OCI-LY3 (cell line): ENCODE measurements around the gene PRKAR2A.

Experiments used
- H2AFZ ChIP-seq: fragments of 200-600, 300-600 bp; shearing (Covaris generic); 2 replicates; pipeline ENCODE4 v1.6.0; 2014; ENCODE audit warnings: antibody characterized with exemption, low read depth, low read length
- H3K27ac ChIP-seq: fragments of 200-600, 300-600 bp; sonication (generic); 2 replicates; pipeline ENCODE4 v1.5.1; 2014; ENCODE audit warnings: mild to moderate bottlenecking, low read length, moderate library complexity, mixed read lengths
- H3K27me3 ChIP-seq: fragments of 200-600, 300-600 bp; sonication (generic); 2 replicates; pipeline ENCODE4 v1.6.1; 2014; ENCODE audit warnings: low read depth, low read length, mixed read lengths
- H3K36me3 ChIP-seq: fragments of 200-600, 300-600 bp; sonication (generic); replicated peaks from 2 replicates; pipeline ENCODE3; 2014; ENCODE audit warnings: low read depth, low read length, mixed read lengths
- H3K4me1 ChIP-seq: fragments of 300-600, 200-600 bp; sonication (generic); 2 replicates; pipeline ENCODE4 v1.6.1; 2014; ENCODE audit warnings: low read length, mixed read lengths
- H3K4me2 ChIP-seq: fragments of 200-600, 300-600 bp; sonication (generic); 2 replicates; pipeline ENCODE4 v1.6.1; 2014; ENCODE audit warnings: low read length, mixed read lengths
- H3K4me3 ChIP-seq: fragments of 300-600, 200-600 bp; sonication (generic); 2 replicates; pipeline ENCODE4 v1.5.1; 2014; ENCODE audit warnings: antibody characterized with exemption, mild to moderate bottlenecking, low read length, moderate library complexity
- H3K79me2 ChIP-seq: fragments of 300-600, 200-600 bp; shearing (Covaris generic); 2 replicates; pipeline ENCODE4 v1.6.1; 2014; ENCODE audit warnings: mild to moderate bottlenecking, low read length, mixed read lengths
- H3K9ac ChIP-seq: fragments of 300-600, 200-600 bp; shearing (Covaris generic); 2 replicates; pipeline ENCODE4 v1.6.0; 2014; ENCODE audit warnings: mild to moderate bottlenecking, low read length, moderate library complexity
- H3K9me3 ChIP-seq: fragments of 200-600, 300-600 bp; shearing (Covaris generic); 2 replicates; pipeline ENCODE4 v1.6.1; 2014; ENCODE audit warnings: low read length, mixed read lengths; ENCODE audit not compliant: insufficient read depth
- H4K20me1 ChIP-seq: fragments of 200-600, 300-600 bp; sonication (generic); 2 replicates; pipeline ENCODE4 v1.6.1; 2016; ENCODE audit warnings: low read length, mixed read lengths; ENCODE audit not compliant: insufficient read depth
- CTCF ChIP-seq: fragments of 200-600, 300-600 bp; sonication (generic); IDR thresholded peaks from 2 replicates; pipeline ENCODE4 v1.5.1; 2014; ENCODE audit warnings: antibody characterized with exemption, low read length, low read depth
- EZH2phosphoT487 ChIP-seq: fragments of 200-600 bp; shearing (Covaris generic); IDR thresholded peaks from 2 replicates; pipeline ENCODE4 v1.6.1; 2018; ENCODE audit warnings: antibody characterized with exemption, mixed run types, low read depth

Gene PRKAR2A

DNA sequence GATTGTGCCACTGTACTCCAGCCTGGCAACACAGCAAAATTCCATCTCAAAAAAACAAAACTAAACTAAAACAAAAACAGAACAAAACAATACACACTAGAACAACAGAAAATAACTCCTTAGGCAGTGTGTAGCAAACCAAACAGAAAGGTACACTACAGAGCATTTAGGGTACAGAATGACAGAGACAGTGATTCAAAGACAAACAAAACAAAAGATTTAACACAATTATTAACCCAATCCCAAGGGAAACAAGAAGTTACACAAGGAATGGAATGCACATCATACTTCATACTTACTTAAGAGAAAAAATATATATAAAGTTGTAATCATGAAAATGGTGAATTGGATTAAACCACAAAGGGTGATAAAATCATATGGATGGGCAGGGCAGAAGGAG, 38.1 kb upstream of the PRKAR2A start:
- Histone ChIP-seq H3K4me2 (no peak overlapping the region), H3K36me3 (peaks cover 3% of the 10 kb centered on the region), H3K79me2 (no peaks in the 10 kb centered on the region), H3K27me3 (no peaks in the 10 kb centered on the region), H3K9ac (no peak overlapping the region), H3K9me3 (no peaks in the 10 kb centered on the region), H4K20me1 (no peaks in the 10 kb centered on the region), H3K27ac (no peak overlapping the region), H3K4me1 (no peaks in the 10 kb centered on the region; the same call in 1 of the 2 replicates), H2AFZ (no peak overlapping the region), H3K4me3 (no peak overlapping the region)
- TF ChIP-seq EZH2phosphoT487 (no peak), CTCF (no peak)

DNA sequence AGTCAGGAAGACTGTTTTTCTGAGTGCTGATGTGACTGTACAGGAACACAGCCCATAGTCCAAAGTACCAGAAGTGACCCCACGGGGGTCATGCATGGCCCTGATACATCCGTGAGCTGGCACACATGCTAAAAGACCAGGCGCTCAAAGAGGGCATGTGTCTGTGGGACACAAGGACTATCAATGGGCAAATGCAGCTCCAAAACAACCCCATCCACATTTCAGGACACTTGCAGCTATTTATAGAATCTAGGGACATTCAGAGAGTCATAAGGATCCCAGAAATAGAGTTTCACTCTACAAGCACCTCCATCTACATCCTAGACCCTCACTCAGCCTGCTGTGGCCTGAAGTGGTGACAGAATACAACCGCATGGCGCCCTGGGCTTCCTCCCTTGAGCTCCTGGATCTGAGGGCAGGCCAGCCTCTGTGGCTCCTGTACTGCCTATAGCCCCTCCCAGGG, 34.0 kb upstream of the PRKAR2A start:
- Histone ChIP-seq H3K79me2 (no peaks in the 10 kb centered on the region), H3K4me3 (no peak overlapping the region), H2AFZ (no peak overlapping the region), H3K4me2 (no peak overlapping the region), H3K27ac (peak overlapping the region; percentile 5; the same call in 1 of the 2 replicates), H3K36me3 (peaks cover 3% of the 10 kb centered on the region), H4K20me1 (no peaks in the 10 kb centered on the region), H3K27me3 (no peaks in the 10 kb centered on the region), H3K9ac (no peak overlapping the region), H3K9me3 (no peaks in the 10 kb centered on the region), H3K4me1 (peaks cover 27% of the 10 kb centered on the region)
- TF ChIP-seq EZH2phosphoT487 (no peak), CTCF (no peak)

DNA sequence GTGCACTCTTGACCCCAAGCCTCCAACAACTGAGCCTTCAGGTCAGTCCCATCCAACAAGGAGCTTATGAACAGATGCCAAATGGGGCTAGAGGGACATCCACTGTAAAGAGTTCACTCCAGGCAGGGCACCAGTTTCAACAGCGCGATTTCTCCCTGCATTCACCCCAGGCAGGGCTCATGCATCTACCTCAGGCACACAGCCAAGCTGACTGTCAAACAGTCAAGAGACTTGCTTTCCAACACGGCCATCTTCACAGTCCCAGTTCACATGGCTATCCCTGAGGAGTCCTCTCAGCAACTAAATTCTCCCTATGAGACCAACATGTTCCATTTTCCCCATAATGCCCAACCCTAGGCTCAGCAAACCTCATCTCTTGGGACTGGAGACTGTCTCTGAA, 33.3 kb upstream of the PRKAR2A start:
- TF ChIP-seq CTCF: no peak
- no peak for TF ChIP-seq EZH2phosphoT487

DNA sequence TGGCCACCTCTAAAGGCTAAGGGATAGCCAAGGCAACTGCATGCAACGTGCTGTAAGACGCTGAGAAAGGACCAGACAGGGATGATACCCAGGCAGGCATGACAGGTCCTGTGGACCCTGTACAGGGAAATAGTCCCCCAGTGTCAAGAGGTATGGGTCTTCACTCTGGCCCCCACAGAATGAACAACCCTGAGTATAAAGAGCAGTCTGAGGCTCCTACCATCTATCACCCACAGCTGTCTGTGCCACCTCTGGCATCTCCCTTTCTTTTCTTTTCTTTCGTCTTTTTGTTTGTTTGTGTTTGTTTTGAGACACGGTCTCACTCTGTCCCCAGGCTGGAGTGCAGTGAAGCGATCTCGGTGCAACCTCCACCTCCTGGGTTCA, 32.3 kb upstream of the PRKAR2A start:
- Histone ChIP-seq H3K27ac (peak overlapping the region; percentile 80), H3K4me3 (0 out of 2 replicates have a peak overlapping the region, but pooled peaks have one; percentile 61)
- TF ChIP-seq CTCF (no peak), EZH2phosphoT487 (no peak)

More for the DNA sequence above, 33.3 kb upstream of the PRKAR2A start:
- H3K27me3 ChIP-seq: no peaks in the 10 kb centered on the region
- H3K79me2 ChIP-seq: no peaks in the 10 kb centered on the region
- no peak overlapping the region for H2AFZ ChIP-seq
- no peak overlapping the region for H3K9ac ChIP-seq
- peaks cover 27% of the 10 kb centered on the region for H3K4me1 ChIP-seq
- peak overlapping the region; percentile 6; the same call in 1 of the 2 replicates for H3K27ac ChIP-seq
- H3K36me3 ChIP-seq: peaks cover 3% of the 10 kb centered on the region
- no peaks in the 10 kb centered on the region for H3K9me3 ChIP-seq
- H3K4me3 ChIP-seq: no peak overlapping the region
- no peaks in the 10 kb centered on the region for H4K20me1 ChIP-seq
- H3K4me2 ChIP-seq: no peak overlapping the region

More for the DNA sequence above, 32.3 kb upstream of the PRKAR2A start:
- H4K20me1 ChIP-seq: no peaks in the 10 kb centered on the region
- peak overlapping the region; percentile 88 for H3K4me2 ChIP-seq
- H3K9ac ChIP-seq: peak overlapping the region; percentile 50; the same call in 1 of the 2 replicates
- H3K79me2 ChIP-seq: no peaks in the 10 kb centered on the region
- H2AFZ ChIP-seq: no peak overlapping the region; the same call in 1 of the 2 replicates
- no peaks in the 10 kb centered on the region for H3K9me3 ChIP-seq
- peaks cover 27% of the 10 kb centered on the region for H3K4me1 ChIP-seq
- H3K36me3 ChIP-seq: peaks cover 3% of the 10 kb centered on the region
- H3K27me3 ChIP-seq: no peaks in the 10 kb centered on the region
